GM10266 (cell line): ENCODE data around the gene ZNF575.

Experiments used
- DNase-seq: peaks from one replicate; pipeline ENCODE4 v3.0.0; 2012; ENCODE audit errors: extremely low spot score
- CTCF ChIP-seq: IDR thresholded peaks from 2 replicates; pipeline ENCODE4 v1.5.1; 2012; ENCODE audit warnings: mild to moderate bottlenecking, low read depth; ENCODE audit not compliant: control insufficient read depth, insufficient read depth; ENCODE audit errors: missing control alignments

ZNF575 gene

DNA sequence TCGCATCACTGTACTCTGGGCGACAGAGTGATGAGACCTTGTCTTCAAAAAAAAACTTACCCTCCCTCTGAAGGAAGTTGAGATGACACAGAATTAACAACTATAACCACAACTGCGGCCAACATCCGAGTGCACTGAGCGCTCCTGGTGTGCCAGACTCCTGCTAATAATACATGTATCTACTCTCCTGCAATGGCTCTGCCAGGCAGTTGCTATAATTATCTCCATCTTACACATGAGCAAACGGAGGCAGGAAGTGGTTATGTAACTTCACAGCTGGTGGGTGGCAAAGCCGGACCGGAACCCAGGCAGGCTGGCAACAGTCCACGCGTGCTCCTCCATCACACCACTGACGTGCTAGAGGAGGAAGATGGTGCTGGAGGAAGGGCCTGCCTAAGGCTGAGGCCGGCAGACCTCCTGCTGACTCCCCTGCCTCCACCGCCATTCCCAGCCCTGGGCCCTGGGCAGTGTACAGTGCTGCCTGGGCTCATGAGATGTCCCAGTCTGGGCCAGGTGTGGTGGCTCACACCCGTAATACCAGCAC lies 29.8 kb downstream of the ZNF575 start:
- TF ChIP-seq CTCF: no peak
- DNase-seq: peak; percentile 50

- no peak for DNase-seq
- no peak for TF ChIP-seq CTCF
These were observed 30.9 kb downstream of the ZNF575 start for GRCh38 chr19:43563816-43564457.

GRCh38 chr19:43564800-43565199 lies 31.8 kb downstream of the ZNF575 start:
- no peak for TF ChIP-seq CTCF
- DNase-seq: no peak

- DNase-seq: no peak
- TF ChIP-seq CTCF: no peak
These were observed 36.7 kb downstream of the ZNF575 start for GRCh38 chr19:43569657-43570056.

DNA sequence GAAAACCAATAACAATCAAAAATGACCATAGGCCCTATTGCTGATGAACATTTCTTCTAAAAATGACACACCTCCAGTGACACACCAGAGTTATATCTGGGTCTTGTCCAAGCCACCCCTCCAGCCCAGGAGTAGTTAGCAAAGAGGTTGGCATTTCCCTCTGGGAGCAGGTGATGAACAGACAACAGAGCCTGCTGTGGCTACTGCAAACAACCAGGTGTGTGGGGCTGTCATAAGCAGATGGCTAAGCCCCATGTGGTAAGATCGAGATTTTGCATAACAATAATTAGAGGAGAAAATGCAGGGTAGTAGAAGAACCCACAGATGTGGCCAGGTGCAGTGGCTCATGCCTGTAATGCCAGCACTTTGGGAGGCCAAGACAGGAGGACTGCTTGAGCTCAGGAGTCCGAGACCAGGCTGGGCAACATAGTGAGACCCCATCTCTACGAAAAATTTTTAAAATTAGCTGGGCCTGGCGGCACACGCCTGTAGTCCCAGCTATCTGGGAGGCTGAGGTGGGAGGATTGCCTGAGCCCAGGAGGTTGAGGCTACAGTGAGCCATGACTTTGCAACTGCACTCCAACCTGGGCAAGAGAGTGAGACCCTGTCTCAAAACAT lies 37.3 kb downstream of the ZNF575 start:
- DNase-seq: no peak
- TF ChIP-seq CTCF: no peak

DNA sequence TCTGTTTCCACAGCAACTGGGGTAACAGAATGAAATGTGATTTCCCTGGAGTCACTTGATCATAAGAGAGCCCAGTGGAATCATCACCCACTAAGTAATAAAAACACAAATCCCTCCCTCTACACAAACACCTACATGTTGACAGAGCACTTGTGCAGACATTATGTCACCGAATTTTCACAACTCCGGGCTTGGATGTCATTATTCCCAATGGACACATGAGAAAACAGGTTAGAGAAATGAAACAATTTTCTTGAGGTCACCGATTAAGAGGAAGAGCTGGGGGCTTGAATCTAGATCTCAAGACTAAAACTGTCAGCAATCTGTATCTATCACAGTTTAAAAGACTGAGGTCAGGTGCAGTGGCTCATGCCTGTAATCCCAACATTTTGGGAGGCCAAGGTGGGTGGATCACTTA lies 39.2 kb downstream of the ZNF575 start:
- TF ChIP-seq CTCF: no peak
- DNase-seq: no peak
